Dermis blood vessel endothelial cell (primary cell): ENCODE results near the gene RGL2. TPM values are rescaled to one million over a fixed set of nuclear protein-coding genes. Genes with fewer than 3 reads are reported as not detected.
"Not testable (repeated sequence)": the region's sequence is repeated elsewhere in the genome, so short reads cannot be mapped to it uniquely, and the experiment has no call there.

ENCODE experiments used
- DNase-seq: peaks from one replicate; pipeline ENCODE4 v3.0.0; 2010
- total RNA-seq: library from RNA; depleted of rRNA; stranded (reverse); fragments of >200 nt; gene quantifications from 2 replicates; pipeline ENCODE4 v1.2.3, GENCODE V29; 2014

The RGL2 gene
- total RNA-seq, 1 donor from 2014 or later: 82.4 TPM

GRCh38 chr6:33273129-33273923 is 25.4 kb downstream of the RGL2 start:
- peak; percentile 7 for DNase-seq

DNA sequence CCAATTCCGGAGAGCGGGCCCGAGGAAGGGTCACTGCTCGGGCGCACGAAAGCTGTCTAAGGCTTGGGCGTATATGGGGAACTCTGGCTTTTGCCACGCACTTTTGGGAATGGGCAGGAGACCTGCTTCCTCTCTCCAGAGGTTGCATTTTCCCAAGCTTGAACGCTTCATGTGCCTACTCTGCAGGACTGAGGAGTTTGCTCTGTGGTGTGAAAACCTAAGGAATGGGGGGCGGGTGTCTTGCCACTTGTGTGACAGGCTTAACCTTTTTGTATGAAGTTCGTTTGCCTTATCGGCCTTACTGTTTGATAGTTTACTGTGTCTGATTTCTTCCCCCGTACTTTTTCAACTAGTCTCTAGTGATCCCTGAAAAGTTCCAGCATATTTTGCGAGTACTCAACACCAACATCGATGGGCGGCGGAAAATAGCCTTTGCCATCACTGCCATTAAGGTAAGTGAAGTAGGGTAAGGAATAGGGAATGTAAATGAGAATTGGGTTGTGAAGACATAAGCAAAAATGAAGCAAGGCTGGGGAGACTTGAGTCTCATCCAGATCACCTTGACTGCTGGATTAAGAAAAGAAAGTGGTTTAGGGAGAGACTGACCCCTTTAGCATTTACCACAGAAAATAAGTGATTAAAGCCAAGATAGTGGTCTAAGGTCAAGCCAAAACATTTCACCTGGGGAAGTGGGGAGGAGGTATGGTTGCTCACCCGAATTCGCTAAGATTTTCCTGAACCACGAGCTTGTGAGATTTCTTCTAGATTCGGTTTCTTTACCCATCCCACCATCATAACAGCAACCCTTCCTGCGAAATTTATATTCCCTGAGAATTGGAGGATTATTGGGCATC is 26.2 kb downstream of the RGL2 start:
- DNase-seq: peak; percentile 46

DNA sequence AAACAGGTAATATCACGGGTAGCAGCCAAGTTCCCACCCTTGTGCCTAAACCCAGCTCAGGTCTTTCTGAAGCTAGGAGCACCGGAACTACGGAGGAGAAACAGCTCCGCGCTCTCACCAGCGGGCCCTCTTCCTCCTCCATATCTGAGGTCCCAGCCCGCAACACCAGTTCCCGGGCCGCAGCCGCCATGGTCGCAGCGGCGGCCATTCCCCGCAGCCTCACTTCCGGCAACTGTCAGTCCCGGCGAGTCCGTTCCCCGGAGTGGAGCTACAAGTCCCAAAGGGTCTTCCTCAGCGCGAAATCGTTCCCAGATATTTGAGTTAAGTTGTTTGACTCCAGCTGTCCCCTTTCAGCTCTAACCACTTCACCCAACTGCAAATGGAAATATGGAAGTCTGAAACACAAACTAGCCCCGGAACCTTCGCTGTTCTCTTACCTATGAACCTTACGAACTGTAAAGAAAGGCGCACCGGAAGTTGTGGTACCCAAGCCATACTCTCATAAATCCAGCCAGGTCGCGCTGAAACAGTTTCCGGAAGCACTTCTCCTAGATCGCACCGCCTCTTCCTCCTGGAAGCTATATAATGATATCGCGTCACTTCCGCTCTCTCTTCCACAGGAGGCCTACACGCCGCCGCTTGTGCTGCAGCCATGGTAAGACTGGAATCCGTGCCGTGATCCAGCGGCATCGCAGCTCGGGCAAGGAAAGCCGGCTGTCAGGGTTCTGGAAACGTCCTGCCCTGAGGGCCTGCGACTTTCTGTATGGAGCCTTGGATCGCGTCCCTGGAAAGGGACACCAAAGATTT is 27.1 kb downstream of the RGL2 start, which contains the start of the genes RPS18 and VPS52:
Gene RPS18 (plus strand): TSS at position 608 of the 807 bp plus-strand sequence. CDS start 45 bp downstream, at position 653.
Gene VPS52 (minus strand): TSS at position 409 of the 807 bp plus-strand sequence. CDS start 201 bp downstream, at position 208.
- peak; percentile 100 for DNase-seq

DNA sequence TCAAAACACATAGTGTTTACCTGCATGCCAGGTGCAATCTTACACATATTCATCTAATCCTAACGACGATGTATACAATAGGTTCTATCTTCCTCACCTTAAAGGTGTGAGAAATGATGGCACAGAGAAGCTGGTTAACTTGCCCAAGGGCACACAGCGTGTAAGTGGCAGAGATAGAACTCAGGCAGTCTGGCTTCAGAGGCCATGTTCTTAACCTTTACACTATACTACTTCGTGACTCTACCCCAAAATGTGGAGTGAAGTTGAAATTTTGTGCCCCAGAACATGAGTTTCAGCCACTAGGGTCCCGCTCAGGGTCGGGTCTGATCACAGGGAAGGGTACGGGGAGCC is 27.6 kb downstream of the RGL2 start:
- DNase-seq: no peak

DNA sequence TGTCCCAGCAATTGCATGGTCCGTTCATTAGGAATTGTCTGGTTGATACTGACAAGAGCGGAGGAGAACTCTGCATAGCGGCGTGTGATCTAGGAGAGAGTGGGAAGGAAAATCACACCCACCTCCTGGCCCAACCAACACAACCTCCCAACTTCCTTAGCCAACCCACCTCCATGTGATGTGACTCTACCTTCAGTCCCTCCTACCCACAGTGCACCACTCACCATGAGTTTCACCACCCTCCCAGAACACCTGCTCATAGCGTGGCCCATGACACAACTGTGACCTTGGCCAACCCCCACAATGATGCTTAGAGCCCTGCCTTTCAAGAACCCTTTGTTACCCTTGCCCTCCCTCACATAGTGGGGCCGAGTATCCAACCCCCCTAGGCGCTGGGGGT is 34.7 kb downstream of the RGL2 start:
- DNase-seq: no peak

GRCh38 chr6:33262490-33262889 is 36.3 kb downstream of the RGL2 start:
- not testable (repeated sequence) for DNase-seq

DNA sequence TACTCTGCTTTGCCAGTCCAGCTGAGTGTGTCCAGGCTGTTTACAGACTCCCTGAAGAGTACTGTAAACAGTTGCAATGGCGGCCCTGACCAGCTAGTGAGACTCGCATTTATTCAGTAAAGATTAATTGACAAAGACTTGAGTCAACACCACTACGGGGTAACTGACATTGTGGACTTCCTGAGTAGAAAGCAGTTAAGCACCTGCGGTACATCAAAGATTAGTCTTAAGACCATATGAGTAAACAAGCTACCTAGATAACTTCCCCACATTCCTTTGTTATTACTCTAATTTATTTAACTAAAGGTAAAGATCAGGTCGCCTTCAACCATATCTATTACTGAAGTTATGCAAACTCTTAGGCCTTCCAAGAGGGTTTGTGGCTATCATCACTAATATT is 39.7 kb downstream of the RGL2 start:
- no peak for DNase-seq

GRCh38 chr6:33254591-33254990 is 44.2 kb downstream of the RGL2 start:
- DNase-seq: no peak

- DNase-seq: no peak
Observed at GRCh38 chr6:33252759-33253158, 46.0 kb downstream of the RGL2 start.

DNA sequence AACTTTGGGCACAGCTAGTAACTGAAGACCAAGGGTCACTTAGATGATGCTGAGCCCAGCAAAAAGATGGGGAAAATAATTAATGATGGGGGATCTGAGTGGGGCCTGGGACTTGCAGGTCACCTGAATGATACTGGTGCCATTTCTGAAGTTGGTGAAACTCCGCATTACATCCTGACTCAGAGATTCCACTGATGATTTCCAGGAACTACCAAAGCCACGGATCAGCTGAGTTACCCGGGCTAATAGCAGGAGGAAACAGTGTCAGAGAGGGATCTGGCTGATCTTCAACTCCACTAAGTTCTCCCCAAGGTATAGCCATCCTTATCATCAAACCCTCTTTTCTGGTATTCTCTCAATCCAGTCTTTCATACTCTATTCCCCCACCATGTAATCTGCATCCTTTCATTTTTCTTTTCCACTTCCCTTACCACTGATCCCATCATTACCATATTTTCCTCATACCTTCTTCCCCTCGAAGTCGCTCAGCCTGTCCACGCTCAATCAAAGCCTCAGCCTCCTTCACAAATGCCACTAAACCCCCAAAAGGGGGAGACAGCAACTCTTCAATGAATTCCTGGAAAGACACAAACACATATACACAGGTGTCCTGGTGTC is 47.2 kb downstream of the RGL2 start:
- DNase-seq: no peak

- DNase-seq: no peak
Observed at GRCh38 chr6:33250731-33251130, 48.0 kb downstream of the RGL2 start.

DNA sequence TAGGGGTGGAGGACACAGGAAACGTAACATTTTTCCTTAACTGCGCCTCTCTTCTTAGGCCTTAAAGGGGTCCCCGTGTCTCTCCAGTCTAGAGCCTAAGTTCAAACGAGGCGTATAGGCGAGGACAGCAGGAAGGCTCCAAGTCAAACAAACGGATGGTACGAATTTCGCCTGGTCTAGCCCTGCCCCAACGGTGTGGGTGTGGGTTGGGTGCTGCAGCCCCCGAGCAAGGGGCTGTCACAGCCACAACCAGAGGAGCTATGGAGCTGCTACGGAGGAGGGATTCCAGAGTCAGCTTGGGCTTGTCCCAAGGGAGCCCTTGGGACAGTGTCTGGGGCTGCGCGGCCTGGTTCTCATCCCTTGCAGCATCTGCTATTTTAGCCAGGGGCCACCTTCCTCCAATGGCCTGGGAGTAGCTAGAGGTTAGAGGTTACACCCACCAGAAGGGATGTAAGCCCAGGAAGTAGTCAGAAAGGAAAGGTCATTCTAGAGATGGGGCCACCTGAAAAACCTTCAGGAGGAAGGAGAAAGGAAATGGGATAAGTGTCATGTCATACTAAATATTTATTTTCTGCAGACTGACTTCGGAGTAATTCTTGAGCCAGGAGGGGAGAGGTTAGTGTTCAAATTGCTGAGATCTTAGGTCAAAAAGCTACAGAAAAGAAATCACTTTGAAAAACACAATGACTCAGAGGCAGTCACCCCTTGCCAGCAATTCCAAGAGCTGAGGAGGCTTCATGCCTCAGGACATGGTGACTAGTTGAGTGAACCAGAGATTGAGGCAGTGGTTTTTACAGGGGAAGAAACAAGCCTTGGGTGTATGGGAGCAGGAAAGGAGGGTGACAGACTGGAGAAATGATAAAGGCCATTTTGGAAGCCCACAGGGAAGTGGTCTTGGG is 48.8 kb downstream of the RGL2 start:
- DNase-seq: peak; percentile 50

GRCh38 chr6:33248932-33249731 is 49.6 kb downstream of the RGL2 start:
- DNase-seq: peak; percentile 99

GRCh38 chr6:33248643-33248931 is 50.2 kb downstream of the RGL2 start:
- DNase-seq: no peak

DNA sequence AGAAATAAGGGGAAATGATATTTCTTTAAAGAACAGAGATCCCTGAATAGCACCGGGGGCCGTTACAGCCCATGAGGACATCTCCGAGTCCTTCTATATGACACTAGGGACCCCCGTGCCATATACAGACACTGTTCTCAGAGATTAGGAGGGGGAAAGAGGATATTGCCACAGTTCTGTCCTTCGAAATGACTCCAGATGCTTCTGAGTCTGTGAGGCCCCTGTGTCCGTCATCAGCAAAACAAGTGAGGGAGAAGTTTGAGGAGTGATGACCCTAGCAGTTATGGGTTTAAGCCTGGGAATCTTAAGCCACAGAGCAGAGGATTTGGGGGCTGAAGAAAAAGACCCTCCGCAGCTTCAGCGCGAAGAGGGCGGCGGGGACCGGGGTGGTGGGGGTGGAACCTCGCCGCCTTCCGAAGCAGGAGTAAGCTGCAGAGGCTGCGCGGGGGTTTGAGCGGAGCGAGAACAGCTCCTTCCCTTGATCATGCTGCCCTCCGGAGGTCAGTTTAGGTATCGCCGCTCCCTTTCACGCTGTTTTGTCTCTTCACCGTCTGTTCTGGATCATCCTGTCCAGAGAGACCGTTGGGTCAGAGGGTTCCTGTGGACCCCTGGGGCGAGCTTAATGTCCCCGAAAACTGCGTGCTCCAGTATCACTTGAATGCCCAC is 50.6 kb downstream of the RGL2 start:
- peak; percentile 92 for DNase-seq

- DNase-seq: no peak
Observed at GRCh38 chr6:33243476-33243875, 55.3 kb downstream of the RGL2 start.

DNA sequence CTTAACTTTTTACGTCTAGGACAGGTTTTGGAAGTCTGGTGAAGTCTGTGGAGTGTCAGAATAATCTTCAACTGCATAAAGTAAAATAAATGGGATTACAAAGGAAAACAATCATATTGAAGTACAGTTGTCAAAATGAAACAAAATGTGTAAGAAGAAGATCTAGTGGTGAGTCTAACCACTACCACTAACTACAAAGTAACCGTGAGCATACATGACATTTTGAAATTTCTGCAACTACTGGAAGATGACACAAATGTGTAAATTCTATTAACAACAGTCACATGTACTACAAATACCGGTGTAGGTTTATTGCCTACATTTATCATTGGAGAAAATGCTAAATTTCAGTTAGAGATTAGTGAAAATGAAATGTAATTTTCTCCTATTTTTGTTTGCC is 56.8 kb downstream of the RGL2 start:
- no peak for DNase-seq
